Measurements from ENCODE around the gene METTL27.
"Not testable (repeated sequence)": the region's sequence is repeated elsewhere in the genome, so short reads cannot be mapped to it uniquely, and the experiment has no call there.

Gene METTL27

DNA sequence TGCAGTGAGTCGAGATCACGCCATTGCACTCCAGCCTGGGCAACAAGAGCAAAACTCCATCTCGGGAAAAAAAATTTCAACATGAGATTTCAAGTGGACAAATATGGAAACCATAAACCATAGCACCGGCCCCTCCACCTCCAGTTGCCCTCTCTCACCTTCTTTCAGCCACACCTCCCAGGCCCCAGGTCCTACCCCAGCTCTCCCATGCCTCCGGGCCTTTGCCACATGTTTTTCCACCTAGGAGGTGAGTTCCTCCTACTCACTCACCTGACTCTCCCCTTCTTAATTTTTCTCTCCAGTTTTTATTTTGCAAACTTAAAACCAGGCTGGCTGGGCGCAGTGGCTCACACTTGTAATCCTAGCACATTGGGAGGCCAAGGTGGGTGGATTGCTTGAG is 25.2 kb downstream of the METTL27 start:
- no peak for DNase-seq

DNA sequence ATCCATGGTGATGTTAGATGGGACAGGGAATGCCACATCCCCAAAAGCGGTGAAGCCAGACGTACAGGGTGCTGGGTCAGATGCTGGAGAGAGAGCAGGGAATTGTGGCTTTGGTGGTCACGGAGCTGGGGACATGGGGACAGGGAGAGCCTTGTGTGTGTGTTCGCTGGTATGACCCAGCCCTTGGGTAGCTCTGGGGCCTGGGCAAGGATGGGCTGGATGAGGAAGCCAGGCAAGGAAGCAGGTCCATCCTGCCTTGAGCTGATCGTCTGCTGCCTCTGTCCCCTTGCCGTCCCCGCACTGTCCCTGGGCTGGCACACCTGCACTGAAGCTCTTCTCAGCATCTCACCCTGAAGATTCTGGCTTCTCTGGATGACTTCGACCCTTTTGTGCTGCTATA is 26.9 kb downstream of the METTL27 start:
- DNase-seq, result no peak

DNA sequence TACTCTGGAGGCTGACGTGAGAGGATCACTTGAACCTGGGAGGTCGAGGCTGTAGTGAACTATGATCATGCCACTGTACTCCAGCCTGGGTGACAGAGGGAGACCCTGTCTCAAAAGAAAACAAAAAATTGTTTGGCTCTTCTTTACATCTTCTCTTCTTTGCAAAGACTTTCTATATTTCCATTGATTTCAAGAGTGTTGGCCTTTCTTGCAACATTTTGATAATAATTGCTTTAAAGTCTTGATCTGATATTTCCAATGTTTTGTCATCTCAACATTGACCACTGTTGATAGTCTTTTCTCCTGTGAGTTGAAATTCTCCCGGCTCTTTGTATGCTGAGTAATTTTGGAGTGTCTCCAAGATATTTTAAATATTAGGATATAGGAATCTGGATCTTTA is 29.3 kb downstream of the METTL27 start:
- DNase-seq, result no peak

DNA sequence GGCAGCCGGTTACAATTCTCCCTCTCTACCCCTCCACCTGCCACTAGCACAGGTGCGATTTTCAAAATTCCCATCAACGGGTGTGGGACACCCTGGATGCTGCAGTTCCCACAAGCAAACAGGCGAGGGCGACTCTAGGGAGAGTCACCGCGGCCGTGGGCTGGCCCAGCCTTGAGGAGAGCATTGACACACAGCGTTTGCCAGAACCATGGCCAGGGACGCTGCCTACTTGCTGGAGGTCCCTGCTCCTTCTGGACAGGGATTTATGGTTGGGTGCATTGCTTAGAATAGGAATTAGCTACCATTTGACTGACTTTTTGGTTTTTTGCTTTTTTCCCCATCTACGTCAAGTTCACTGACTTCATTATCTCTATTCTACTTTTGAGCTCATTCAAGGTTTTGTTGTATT is 30.6 kb downstream of the METTL27 start:
- peak; percentile 66 for DNase-seq

DNA sequence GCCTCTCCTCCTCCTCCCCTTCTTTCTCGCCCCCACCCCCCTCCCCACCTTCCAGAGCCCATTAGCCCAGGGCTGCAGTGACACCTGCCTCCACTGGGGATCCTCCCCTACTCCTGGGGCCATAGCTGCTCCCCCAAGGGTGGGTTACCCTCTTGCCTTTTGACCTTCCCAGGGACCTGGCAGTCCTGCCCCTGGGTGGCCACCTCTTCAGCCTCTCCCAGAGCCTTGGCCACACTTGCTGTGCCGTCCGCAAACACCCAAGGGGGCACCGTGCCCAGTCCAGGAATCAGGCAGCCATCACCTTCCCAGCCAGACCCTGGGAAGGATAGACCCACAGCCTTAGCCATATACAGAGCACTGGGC is 31.3 kb downstream of the METTL27 start:
- no peak for DNase-seq

DNA sequence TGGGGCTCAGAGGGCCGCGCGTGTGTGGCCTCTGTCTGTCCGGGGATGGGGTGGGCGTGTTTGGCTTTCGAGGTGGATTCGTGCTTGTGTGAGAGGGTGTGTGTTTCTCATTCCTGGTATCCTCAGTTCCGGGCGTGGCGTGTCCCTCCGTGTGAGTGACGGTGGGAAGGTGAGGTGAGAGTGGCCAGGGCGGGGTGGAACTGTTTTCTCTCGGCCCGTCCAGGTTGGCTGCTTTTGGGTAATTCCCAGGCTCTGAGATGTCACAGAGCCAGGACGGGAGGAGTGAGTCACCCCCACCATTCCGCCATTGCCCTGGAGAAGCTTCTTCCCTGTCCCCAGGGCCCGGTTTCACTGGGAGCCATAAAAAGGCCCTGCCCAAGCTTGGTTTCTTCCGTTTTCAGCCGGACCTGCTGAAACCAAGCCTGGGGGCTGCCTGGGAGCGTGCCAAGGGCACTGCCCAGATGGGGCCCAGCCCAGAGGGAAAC is 32.8 kb downstream of the METTL27 start:
- DNase-seq, result no peak

DNA sequence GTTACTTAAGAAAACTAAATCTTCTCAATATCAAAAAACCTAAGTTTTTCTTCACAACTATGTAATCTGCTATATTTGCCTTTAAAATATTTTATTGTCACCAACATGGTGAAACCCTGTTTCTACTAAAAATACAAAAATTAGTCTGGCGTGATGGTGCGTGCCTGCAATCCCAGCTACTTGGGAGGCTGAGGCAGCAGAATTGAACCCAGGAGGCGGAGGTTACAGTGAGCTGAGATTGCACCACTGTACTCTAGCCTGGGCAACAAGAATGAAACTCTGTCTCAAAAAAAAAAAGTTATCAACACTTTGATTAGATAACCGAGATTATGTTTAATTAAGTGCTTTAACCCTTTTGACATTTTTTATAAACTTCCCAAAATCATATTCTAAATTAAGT is 39.9 kb downstream of the METTL27 start:
- DNase-seq, result no peak

DNA sequence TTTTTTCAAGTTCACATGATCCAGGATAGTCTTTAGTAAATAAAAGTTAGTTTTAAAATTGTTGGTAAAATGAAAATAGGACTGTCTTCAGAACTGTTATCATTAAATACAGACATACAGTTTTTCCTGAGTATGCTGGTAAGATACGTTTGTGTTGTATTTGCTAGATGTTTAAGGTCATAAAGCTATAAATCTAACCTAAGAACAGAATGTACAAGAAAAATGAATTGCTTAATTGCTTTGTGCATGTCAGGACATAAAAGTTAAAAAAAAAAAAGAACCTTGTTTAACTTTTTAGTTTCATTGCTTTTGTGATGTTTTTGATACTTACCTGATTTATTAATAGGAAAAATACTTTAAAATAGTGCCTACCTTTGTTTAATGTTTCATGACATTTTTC is 40.7 kb downstream of the METTL27 start:
- no peak for DNase-seq

DNA sequence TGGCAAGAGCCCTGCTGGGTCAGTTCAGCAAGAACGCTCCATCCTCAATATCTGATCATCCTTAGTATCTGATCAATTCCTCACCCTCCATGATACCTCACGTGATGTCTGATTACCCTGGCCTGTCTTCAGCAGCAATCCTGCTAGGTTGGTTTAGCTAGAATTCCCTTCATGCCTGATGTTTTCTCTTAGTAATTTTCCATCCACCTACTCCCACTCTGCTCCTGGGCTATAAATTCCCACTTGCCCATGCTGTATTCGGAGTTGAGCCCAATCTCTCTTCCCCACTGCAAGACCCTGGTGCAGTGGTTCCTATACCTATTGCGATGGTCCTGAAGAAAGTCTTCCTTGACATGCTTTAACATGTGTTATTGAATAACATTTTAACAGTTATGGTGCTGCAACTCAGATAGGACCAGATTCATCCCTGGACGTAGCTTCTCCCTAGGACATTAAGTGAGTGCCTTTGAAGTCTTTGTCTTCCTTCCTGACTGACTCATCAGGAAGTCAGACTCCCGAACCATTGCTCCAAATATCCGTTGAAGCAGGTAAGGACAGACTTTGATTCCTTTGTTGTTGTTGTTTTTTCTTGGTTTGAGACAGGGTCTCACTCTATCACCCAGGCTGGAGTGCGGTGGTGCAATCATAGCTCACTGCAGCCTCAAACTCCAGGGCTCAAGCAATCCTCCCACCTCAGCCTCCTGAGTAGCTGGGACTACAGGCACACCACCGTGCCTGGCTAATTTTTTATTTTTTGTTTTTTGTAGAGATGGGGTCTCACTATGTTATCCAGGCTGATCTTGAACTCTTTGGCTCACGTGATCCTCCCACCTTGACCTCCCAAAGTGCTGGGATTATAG is 42.8 kb downstream of the METTL27 start:
- DNase-seq, result no peak

DNA sequence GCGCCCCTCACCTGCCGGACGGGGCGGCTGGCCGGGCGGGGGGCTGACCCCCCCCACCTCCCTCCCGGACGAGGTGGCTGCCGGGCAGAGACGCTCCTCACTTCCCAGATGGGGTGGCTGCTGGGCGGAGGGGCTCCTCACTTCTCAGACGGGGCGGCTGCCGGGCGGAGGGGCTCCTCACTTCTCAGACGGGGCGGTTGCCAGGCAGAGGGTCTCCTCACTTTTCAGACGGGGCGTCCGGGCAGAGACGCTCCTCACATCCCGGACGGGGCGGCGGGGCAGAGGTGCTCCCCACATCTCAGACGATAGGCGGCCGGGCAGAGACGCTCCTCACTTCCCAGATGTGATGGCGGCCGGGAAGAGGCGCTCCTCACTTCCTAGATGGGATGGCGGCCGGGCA is 45.1 kb downstream of the METTL27 start:
- not testable (repeated sequence) for DNase-seq

DNA sequence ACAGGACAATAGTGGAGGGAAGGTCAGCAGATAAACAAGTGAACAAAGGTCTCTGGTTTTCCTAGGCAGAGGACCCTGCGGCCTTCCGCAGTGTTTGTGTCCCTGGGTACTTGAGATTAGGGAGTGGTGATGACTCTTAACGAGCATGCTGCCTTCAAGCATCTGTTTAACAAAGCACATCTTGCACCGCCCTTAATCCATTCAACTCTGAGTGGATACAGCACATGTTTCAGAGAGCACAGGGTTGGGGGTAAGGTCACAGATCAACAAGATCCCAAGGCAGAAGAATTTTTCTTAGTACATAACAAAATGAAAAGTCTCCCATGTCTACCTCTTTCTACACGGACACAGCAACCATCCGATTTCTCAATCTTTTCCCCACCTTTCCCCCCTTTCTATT is 45.7 kb downstream of the METTL27 start:
- not testable (repeated sequence) for DNase-seq

DNA sequence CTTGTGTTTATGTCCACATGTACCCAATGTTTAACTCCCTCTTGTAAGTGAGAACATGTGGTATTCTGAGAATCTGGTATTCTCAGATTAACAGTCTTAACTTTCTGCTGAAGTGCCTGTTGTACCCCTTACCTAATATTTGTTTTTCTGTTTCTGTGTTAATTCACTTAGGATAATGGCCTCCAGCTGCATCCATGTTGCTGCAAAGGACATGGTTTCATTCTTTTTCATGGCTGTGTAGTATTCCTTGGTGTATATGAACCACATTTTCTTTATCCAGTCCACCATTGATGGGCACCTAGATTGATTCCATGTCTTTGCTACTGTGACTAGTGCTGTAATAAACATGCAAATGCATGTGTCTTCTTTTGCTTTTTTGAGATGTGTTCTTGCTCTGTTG is 47.1 kb downstream of the METTL27 start:
- not testable (repeated sequence) for DNase-seq

DNA sequence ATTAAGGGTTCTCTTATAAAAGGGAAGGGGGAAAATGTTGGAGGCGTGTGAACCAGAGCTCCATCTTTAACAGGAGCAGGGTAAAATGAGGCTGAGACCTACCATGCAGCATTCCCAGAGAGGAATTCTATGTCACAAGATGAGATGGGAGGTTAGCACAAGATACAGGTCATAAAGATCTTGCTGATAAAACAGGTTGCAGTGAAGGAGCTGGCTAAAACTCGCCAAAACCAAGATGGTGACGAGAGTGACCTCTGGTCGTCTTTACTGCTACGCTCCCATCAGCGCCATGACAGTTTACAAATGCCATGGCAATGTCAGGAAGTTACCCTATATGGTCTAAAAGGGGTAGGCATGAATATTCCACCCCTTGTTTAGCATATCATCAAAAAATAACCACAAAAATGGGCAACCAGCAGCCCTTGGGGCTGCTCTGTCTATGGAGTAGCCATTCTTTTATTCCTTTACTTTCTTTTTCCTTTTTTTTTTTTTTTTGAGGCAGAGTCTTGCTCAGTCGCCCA is 51.1 kb downstream of the METTL27 start:
- not testable (repeated sequence) for DNase-seq

DNA sequence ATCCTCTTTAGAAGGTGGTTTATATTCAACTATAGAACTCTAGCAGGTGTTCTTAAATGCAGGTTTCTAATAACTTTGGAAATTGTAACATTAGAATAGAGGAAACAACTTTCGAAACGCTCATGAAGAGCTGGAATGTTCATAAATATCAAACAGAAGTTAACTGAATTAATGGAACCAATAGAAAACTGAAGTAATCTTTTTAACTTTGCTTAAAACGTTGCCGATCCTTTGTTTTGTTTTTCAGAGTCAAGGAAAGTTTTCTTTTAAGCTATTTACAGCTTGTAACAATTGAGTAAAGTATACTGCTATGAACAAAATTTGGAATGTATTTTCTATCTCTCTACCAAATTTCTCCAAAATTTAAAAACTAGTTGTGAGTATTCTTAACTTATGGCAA is 53.3 kb downstream of the METTL27 start:
- DNase-seq, result no peak

DNA sequence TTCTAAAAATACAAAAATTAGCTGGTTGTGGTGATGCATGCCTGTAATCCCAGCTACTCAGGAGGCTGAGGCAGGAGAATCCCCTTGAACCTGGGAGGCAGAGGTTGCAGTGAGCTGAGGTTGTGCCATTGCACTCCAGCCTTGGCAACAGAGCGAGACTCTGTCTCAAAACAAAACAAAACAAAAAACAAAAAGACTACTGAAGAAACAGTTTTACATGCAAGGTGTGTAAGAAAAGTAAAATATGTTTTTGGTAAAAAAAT is 54.6 kb downstream of the METTL27 start:
- DNase-seq, result not testable (repeated sequence)

DNA sequence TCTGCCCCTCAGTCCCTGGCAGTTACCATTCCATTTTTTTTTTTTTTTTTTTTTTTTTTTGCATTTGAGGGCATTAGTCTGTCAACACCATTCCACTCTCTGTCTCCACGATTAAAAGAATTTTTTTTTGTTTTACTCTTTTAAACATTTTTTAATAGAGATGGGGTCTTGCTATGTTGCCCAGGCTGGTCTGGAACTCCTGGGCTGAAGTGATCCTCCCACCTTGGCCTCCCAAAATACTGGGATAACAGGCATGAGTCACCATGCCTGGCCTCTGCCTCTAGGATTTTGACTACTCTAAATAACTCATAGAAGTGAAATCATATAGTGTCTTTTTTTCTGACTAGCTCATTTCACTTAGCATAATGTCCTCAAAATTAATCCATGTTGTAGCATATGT is 55.7 kb downstream of the METTL27 start:
- no peak for DNase-seq

Measured in NCI-H345 (cell line).